Endothelial cell (in vitro differentiated cells): ENCODE results near the gene CCDC6. TPM values are rescaled to one million over a fixed set of nuclear protein-coding genes. Genes with fewer than 3 reads are reported as not detected.
A peak's percentile ranks its signal among the peaks of the same experiment; 100 is the strongest.
"Not testable (repeated sequence)": the region's sequence is repeated elsewhere in the genome, so short reads cannot be mapped to it uniquely, and the experiment has no call there.

ENCODE experiments used
- DNase-seq: peaks from one replicate; pipeline ENCODE4 v3.0.0; 2021; ENCODE audit warnings: low spot score
- H3K27ac Mint-ChIP-seq: one replicate; pipeline ENCODE4 v1.8.0; 2021; ENCODE audit warnings: mixed read lengths, inconsistent platforms; ENCODE audit not compliant: unreplicated experiment
- H3K27me3 Mint-ChIP-seq: one replicate; pipeline ENCODE4 v1.8.0; 2021; ENCODE audit warnings: mild to moderate bottlenecking, moderate library complexity, mixed read lengths, inconsistent platforms; ENCODE audit not compliant: unreplicated experiment
- H3K36me3 Mint-ChIP-seq: one replicate; pipeline ENCODE4 v1.8.0; 2021; ENCODE audit warnings: mild to moderate bottlenecking, low read depth, mixed read lengths, inconsistent platforms; ENCODE audit not compliant: unreplicated experiment
- H3K4me1 Mint-ChIP-seq: one replicate; pipeline ENCODE4 v1.8.0; 2021; ENCODE audit warnings: mild to moderate bottlenecking, mixed read lengths, inconsistent platforms; ENCODE audit not compliant: unreplicated experiment
- H3K4me3 Mint-ChIP-seq: one replicate; pipeline ENCODE4 v1.8.0; 2021; ENCODE audit warnings: mild to moderate bottlenecking, mixed read lengths, inconsistent platforms; ENCODE audit not compliant: unreplicated experiment
- H3K9me3 Mint-ChIP-seq: one replicate; pipeline ENCODE4 v1.8.0; 2021; ENCODE audit warnings: mixed read lengths, inconsistent platforms; ENCODE audit not compliant: unreplicated experiment
- CTCF ChIP-seq: fragments of 200-600 bp; sonication (generic); IDR thresholded peaks from one replicate; pipeline ENCODE4 v1.5.0; 2021; ENCODE audit warnings: antibody characterized with exemption; ENCODE audit not compliant: unreplicated experiment
- total RNA-seq: library from RNA; stranded (reverse); fragmentation: NEBNext Ultra II Directional; extraction: Animal tissue kit (Norgen Biotek cat#: 25700); gene quantifications from one replicate; pipeline ENCODE4 v1.2.1, GENCODE V29; 2021; ENCODE audit not compliant: unreplicated experiment

The CCDC6 gene
- total RNA-seq, 1 donor from 2014 or later: 27.7 TPM

- Mint-ChIP-seq H3K4me1 (peaks cover 41% of the 10 kb centered on the region), H3K27me3 (peaks cover 2% of the 10 kb centered on the region), H3K27ac (no peak overlapping the region)
Measured at GRCh38 chr10:59888781-59889435, 17.4 kb downstream of the CCDC6 start.

GRCh38 chr10:59887972-59888640 lies 18.2 kb downstream of the CCDC6 start:
- Mint-ChIP-seq H3K36me3 (no peaks in the 10 kb centered on the region), H3K9me3 (no peaks in the 10 kb centered on the region), H3K27me3 (peaks cover 2% of the 10 kb centered on the region), H3K27ac (no peak overlapping the region), H3K4me3 (no peak overlapping the region), H3K4me1 (peaks cover 41% of the 10 kb centered on the region)
- no peak for DNase-seq
- TF ChIP-seq CTCF: no peak

More at GRCh38 chr10:59888781-59889435, 17.4 kb downstream of the CCDC6 start:
- Mint-ChIP-seq H3K4me3 (no peak overlapping the region), H3K36me3 (no peaks in the 10 kb centered on the region), H3K9me3 (no peaks in the 10 kb centered on the region)
- DNase-seq: no peak
- TF ChIP-seq CTCF: no peak

GRCh38 chr10:59887006-59887405 lies 19.4 kb downstream of the CCDC6 start:
- no peak overlapping the region for H3K4me3 Mint-ChIP-seq
- DNase-seq: no peak
- H3K9me3 Mint-ChIP-seq: no peaks in the 10 kb centered on the region
- H3K27ac Mint-ChIP-seq: no peak overlapping the region
- TF ChIP-seq CTCF: no peak
- H3K27me3 Mint-ChIP-seq: peaks cover 2% of the 10 kb centered on the region
- peaks cover 41% of the 10 kb centered on the region for H3K4me1 Mint-ChIP-seq
- no peaks in the 10 kb centered on the region for H3K36me3 Mint-ChIP-seq

DNA sequence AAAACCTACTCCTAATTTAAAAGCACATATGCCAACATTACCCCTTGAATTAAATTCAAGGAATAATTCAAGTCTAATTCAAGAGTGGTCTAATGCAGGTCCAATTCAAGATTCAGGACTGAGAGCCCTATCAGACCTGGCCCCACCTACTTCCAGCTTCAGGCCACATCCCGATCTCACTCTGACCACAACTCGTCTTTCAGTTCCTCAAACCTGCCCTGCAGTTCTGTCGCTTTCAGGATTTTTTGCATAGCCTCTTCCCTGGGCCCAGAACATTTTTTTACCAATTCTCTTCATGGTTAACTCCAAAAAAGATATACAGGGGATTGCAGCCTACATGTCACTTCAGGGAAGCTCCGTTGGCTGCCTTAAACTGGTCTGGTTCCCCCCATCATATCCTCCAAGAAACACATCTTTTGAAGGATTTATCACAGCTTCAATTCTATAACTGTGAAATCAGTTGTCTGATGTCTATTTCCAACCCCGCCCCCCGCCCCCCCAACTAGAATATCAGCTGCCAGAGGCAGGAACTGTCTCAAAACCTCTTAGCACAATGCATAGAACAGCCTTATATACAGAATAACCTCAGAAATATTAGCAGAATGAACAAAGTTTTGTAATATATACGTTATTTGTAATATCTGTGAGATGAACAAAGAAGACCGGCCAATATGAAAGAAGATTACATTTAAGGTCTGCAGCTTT lies 20.8 kb downstream of the CCDC6 start:
- H3K27ac Mint-ChIP-seq: peak overlapping the region; percentile 12
- H3K27me3 Mint-ChIP-seq: peaks cover 2% of the 10 kb centered on the region
- H3K9me3 Mint-ChIP-seq: no peaks in the 10 kb centered on the region
- H3K4me3 Mint-ChIP-seq: no peak overlapping the region
- DNase-seq: no peak
- H3K4me1 Mint-ChIP-seq: peaks cover 50% of the 10 kb centered on the region
- no peak for TF ChIP-seq CTCF
- no peaks in the 10 kb centered on the region for H3K36me3 Mint-ChIP-seq

DNA sequence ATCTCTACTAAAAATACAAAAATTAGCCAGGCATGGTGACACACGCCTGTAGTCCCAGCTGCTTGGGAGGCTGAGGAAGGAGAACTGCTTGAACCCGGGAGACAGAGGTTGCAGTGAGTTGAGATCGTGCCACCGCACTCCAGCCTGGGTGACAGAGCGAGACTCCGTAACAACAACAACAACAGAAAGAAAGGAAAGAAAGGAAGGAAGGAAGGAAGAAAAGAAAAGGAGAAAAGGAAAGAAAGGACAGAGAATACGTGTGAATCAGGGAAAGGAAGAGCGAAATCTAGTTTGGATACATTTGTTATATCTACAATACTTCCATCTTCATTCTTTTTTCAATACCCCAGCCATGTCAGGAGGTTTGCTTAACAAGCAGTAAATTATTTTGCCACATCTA lies 21.5 kb downstream of the CCDC6 start:
- H3K27me3 Mint-ChIP-seq, DNase-seq, H3K27ac Mint-ChIP-seq, H3K36me3 Mint-ChIP-seq, H3K9me3 Mint-ChIP-seq, H3K4me3 Mint-ChIP-seq: not testable (repeated sequence)
- peaks cover 45% of the 10 kb centered on the region for H3K4me1 Mint-ChIP-seq
